ENCODE results near the gene CAMK2D. TPM values are rescaled to one million over a fixed set of nuclear protein-coding genes. Genes with fewer than 3 reads are reported as not detected.

CAMK2D gene
- total and polyA plus RNA-seq, 2 donors, result 23.0 to 27.9 TPM

GRCh38 chr4:113745711-113746110 is 15.8 kb downstream of the CAMK2D start:
- Histone ChIP-seq H3K36me3 (ENCODE audit: control insufficient read depth in 2 of 2, insufficient read depth in 2 of 2, low read length in 1 of 2) (no peaks in the 10 kb centered on the region), H3K4me1 (ENCODE audit: control insufficient read depth in 2 of 2, insufficient read depth in 2 of 2, low read length in 2 of 2) (no peaks in the 10 kb centered on the region), H3K27me3 (ENCODE audit: control insufficient read depth in 2 of 2, insufficient read depth in 1 of 2, low read length in 1 of 2) (no peaks in the 10 kb centered on the region), H3K27ac (ENCODE audit: low read depth in 1 of 2, low read length in 1 of 2) (no peak overlapping the region), H3K4me3 (ENCODE audit: low read length in 2 of 2) (no peak overlapping the region), H3K9me3 (ENCODE audit: control insufficient read depth in 2 of 2, insufficient read depth in 1 of 2, low read length in 1 of 2) (no peaks in the 10 kb centered on the region)
- 97% methylated on average over 2 of the region's 2 CpGs for WGBS
- DNase-seq (ENCODE audit: low read depth in 6 of 9, low spot score in 9 of 9), result no peak

GRCh38 chr4:113744667-113745240 is 16.8 kb downstream of the CAMK2D start:
- DNase-seq (ENCODE audit: low read depth in 6 of 9, low spot score in 9 of 9), result no peak
- no peaks in the 10 kb centered on the region for H3K27me3 ChIP-seq (ENCODE audit: control insufficient read depth in 2 of 2, insufficient read depth in 1 of 2, low read length in 1 of 2)
- H3K9me3 ChIP-seq (ENCODE audit: control insufficient read depth in 2 of 2, insufficient read depth in 1 of 2, low read length in 1 of 2), result no peaks in the 10 kb centered on the region
- WGBS, result 97% methylated on average over 4 of the region's 4 CpGs
- H3K4me1 ChIP-seq (ENCODE audit: control insufficient read depth in 2 of 2, insufficient read depth in 2 of 2, low read length in 2 of 2), result no peaks in the 10 kb centered on the region
- no peaks in the 10 kb centered on the region for H3K36me3 ChIP-seq (ENCODE audit: control insufficient read depth in 2 of 2, insufficient read depth in 2 of 2, low read length in 1 of 2)
- H3K4me3 ChIP-seq (ENCODE audit: low read length in 2 of 2), result no peak overlapping the region
- H3K27ac ChIP-seq (ENCODE audit: low read depth in 1 of 2, low read length in 1 of 2), result no peak overlapping the region

GRCh38 chr4:113743690-113744089 is 17.8 kb downstream of the CAMK2D start:
- 98% methylated on average over 6 of the region's 6 CpGs for WGBS
- Histone ChIP-seq H3K27me3 (ENCODE audit: control insufficient read depth in 2 of 2, insufficient read depth in 1 of 2, low read length in 1 of 2) (no peaks in the 10 kb centered on the region), H3K27ac (ENCODE audit: low read depth in 1 of 2, low read length in 1 of 2) (no peak overlapping the region), H3K36me3 (ENCODE audit: control insufficient read depth in 2 of 2, insufficient read depth in 2 of 2, low read length in 1 of 2) (no peaks in the 10 kb centered on the region), H3K4me1 (ENCODE audit: control insufficient read depth in 2 of 2, insufficient read depth in 2 of 2, low read length in 2 of 2) (no peaks in the 10 kb centered on the region), H3K4me3 (ENCODE audit: low read length in 2 of 2) (no peak overlapping the region), H3K9me3 (ENCODE audit: control insufficient read depth in 2 of 2, insufficient read depth in 1 of 2, low read length in 1 of 2) (no peaks in the 10 kb centered on the region)
- no peak for DNase-seq (ENCODE audit: low read depth in 6 of 9, low spot score in 9 of 9)

GRCh38 chr4:113742643-113743042 is 18.9 kb downstream of the CAMK2D start:
- H3K4me1 ChIP-seq (ENCODE audit: control insufficient read depth in 2 of 2, insufficient read depth in 2 of 2, low read length in 2 of 2), result no peaks in the 10 kb centered on the region
- no peak overlapping the region for H3K4me3 ChIP-seq (ENCODE audit: low read length in 2 of 2)
- no peak for DNase-seq (ENCODE audit: low read depth in 6 of 9, low spot score in 9 of 9)
- 96% methylated on average over 2 of the region's 2 CpGs for WGBS
- no peaks in the 10 kb centered on the region for H3K27me3 ChIP-seq (ENCODE audit: control insufficient read depth in 2 of 2, insufficient read depth in 1 of 2, low read length in 1 of 2)
- H3K9me3 ChIP-seq (ENCODE audit: control insufficient read depth in 2 of 2, insufficient read depth in 1 of 2, low read length in 1 of 2), result no peaks in the 10 kb centered on the region
- H3K36me3 ChIP-seq (ENCODE audit: control insufficient read depth in 2 of 2, insufficient read depth in 2 of 2, low read length in 1 of 2), result no peaks in the 10 kb centered on the region
- no peak overlapping the region for H3K27ac ChIP-seq (ENCODE audit: low read depth in 1 of 2, low read length in 1 of 2)

- H3K27me3 ChIP-seq (ENCODE audit: control insufficient read depth in 2 of 2, insufficient read depth in 1 of 2, low read length in 1 of 2), result no peaks in the 10 kb centered on the region
- no peaks in the 10 kb centered on the region for H3K36me3 ChIP-seq (ENCODE audit: control insufficient read depth in 2 of 2, insufficient read depth in 2 of 2, low read length in 1 of 2)
- no peak overlapping the region for H3K27ac ChIP-seq (ENCODE audit: low read depth in 1 of 2, low read length in 1 of 2)
- no peaks in the 10 kb centered on the region for H3K9me3 ChIP-seq (ENCODE audit: control insufficient read depth in 2 of 2, insufficient read depth in 1 of 2, low read length in 1 of 2)
- no peak for DNase-seq (ENCODE audit: low read depth in 6 of 9, low spot score in 9 of 9)
- H3K4me1 ChIP-seq (ENCODE audit: control insufficient read depth in 2 of 2, insufficient read depth in 2 of 2, low read length in 2 of 2), result no peaks in the 10 kb centered on the region
- no peak overlapping the region for H3K4me3 ChIP-seq (ENCODE audit: low read length in 2 of 2)
Observed at GRCh38 chr4:113741956-113742355, 19.6 kb downstream of the CAMK2D start.

- 96% methylated on average over 2 of the region's 2 CpGs for WGBS
- Histone ChIP-seq H3K27me3 (ENCODE audit: control insufficient read depth in 2 of 2, insufficient read depth in 1 of 2, low read length in 1 of 2) (no peaks in the 10 kb centered on the region), H3K4me3 (ENCODE audit: low read length in 2 of 2) (no peak overlapping the region), H3K36me3 (ENCODE audit: control insufficient read depth in 2 of 2, insufficient read depth in 2 of 2, low read length in 1 of 2) (no peaks in the 10 kb centered on the region), H3K9me3 (ENCODE audit: control insufficient read depth in 2 of 2, insufficient read depth in 1 of 2, low read length in 1 of 2) (no peaks in the 10 kb centered on the region), H3K4me1 (ENCODE audit: control insufficient read depth in 2 of 2, insufficient read depth in 2 of 2, low read length in 2 of 2) (no peaks in the 10 kb centered on the region), H3K27ac (ENCODE audit: low read depth in 1 of 2, low read length in 1 of 2) (no peak overlapping the region)
- DNase-seq (ENCODE audit: low read depth in 6 of 9, low spot score in 9 of 9), result no peak
Observed at GRCh38 chr4:113740857-113741379, 20.6 kb downstream of the CAMK2D start.

GRCh38 chr4:113739197-113739596 is 22.3 kb downstream of the CAMK2D start:
- no peak for DNase-seq (ENCODE audit: low read depth in 6 of 9, low spot score in 9 of 9)
- no peaks in the 10 kb centered on the region for H3K9me3 ChIP-seq (ENCODE audit: control insufficient read depth in 2 of 2, insufficient read depth in 1 of 2, low read length in 1 of 2)
- no peak overlapping the region for H3K4me3 ChIP-seq (ENCODE audit: low read length in 2 of 2)
- no peaks in the 10 kb centered on the region for H3K4me1 ChIP-seq (ENCODE audit: control insufficient read depth in 2 of 2, insufficient read depth in 2 of 2, low read length in 2 of 2)
- no peak overlapping the region for H3K27ac ChIP-seq (ENCODE audit: low read depth in 1 of 2, low read length in 1 of 2)
- H3K36me3 ChIP-seq (ENCODE audit: control insufficient read depth in 2 of 2, insufficient read depth in 2 of 2, low read length in 1 of 2), result no peaks in the 10 kb centered on the region
- no peaks in the 10 kb centered on the region for H3K27me3 ChIP-seq (ENCODE audit: control insufficient read depth in 2 of 2, insufficient read depth in 1 of 2, low read length in 1 of 2)

- no peak for DNase-seq (ENCODE audit: low read depth in 6 of 9, low spot score in 9 of 9)
- H3K36me3 ChIP-seq (ENCODE audit: control insufficient read depth in 2 of 2, insufficient read depth in 2 of 2, low read length in 1 of 2), result no peaks in the 10 kb centered on the region
- no peak overlapping the region for H3K4me3 ChIP-seq (ENCODE audit: low read length in 2 of 2)
- no peaks in the 10 kb centered on the region for H3K9me3 ChIP-seq (ENCODE audit: control insufficient read depth in 2 of 2, insufficient read depth in 1 of 2, low read length in 1 of 2)
- H3K4me1 ChIP-seq (ENCODE audit: control insufficient read depth in 2 of 2, insufficient read depth in 2 of 2, low read length in 2 of 2), result no peaks in the 10 kb centered on the region
- no peaks in the 10 kb centered on the region for H3K27me3 ChIP-seq (ENCODE audit: control insufficient read depth in 2 of 2, insufficient read depth in 1 of 2, low read length in 1 of 2)
- no peak overlapping the region for H3K27ac ChIP-seq (ENCODE audit: low read depth in 1 of 2, low read length in 1 of 2)
Observed at GRCh38 chr4:113738251-113738650, 23.3 kb downstream of the CAMK2D start.

- Histone ChIP-seq H3K4me3 (ENCODE audit: low read length in 2 of 2) (no peak overlapping the region), H3K36me3 (ENCODE audit: control insufficient read depth in 2 of 2, insufficient read depth in 2 of 2, low read length in 1 of 2) (no peaks in the 10 kb centered on the region), H3K27ac (ENCODE audit: low read depth in 1 of 2, low read length in 1 of 2) (no peak overlapping the region), H3K27me3 (ENCODE audit: control insufficient read depth in 2 of 2, insufficient read depth in 1 of 2, low read length in 1 of 2) (no peaks in the 10 kb centered on the region), H3K9me3 (ENCODE audit: control insufficient read depth in 2 of 2, insufficient read depth in 1 of 2, low read length in 1 of 2) (no peaks in the 10 kb centered on the region), H3K4me1 (ENCODE audit: control insufficient read depth in 2 of 2, insufficient read depth in 2 of 2, low read length in 2 of 2) (no peaks in the 10 kb centered on the region)
- DNase-seq (ENCODE audit: low read depth in 6 of 9, low spot score in 9 of 9), result no peak
Observed at GRCh38 chr4:113733685-113734084, 27.9 kb downstream of the CAMK2D start.
